ENCODE data around the gene CEACAM16. TPM values are rescaled to one million over a fixed set of nuclear protein-coding genes. Genes with fewer than 3 reads are reported as not detected.

Gene CEACAM16
- total and polyA plus RNA-seq, 9 of the 15 experiments (the other 6 are each of a cell fraction or from before 2014, with no cell fraction given), result not detected

DNA sequence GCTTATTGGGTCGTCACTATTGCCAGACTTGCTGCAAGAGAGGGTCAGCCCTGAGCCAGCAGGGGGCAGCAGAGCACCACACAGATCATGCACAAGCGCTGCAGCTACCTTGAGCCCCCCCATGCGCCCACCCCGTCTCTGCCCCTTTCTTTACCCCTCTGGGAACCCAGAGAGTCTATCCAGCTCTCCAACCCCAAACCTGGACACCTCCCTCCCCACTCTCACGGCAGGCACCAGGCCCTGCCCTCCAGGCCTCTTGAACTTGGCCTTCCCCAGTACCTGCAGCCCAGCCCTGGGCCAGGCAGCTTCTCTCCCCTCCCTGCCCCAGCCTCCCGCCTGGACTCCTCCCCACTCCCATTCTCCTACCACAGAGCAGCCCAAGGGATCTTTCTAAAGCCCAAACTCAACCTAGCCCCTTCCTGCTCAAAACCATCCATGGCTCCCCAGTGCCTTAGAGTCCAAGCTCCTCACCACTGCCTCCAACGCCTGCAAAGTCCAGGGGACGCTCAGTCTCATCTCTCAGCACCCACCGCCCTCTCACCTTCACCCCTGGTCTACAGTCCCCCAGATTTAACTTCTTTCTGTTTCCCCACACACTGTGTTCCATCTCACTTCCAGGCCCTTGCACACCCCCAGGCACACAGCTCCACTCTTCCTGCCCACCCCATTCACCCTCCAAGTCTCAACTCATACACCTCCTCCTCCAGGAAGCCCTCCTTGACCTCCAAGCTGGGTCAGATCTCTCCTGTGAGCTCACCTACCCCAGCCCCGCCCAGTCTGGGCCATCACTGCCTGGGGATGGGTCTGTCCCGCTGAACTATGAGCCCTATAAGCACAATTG is 9.4 kb upstream of the CEACAM16 start (continued):
- peak; percentile 84 for TF ChIP-seq REST (IDR thresholded peaks at IDR 0.05; ENCODE audit: borderline replicate concordance)
- TF ChIP-seq REST (CRISPR knock-in tag; IDR thresholded peaks at IDR 0.05; ENCODE audit: low read depth), result no peak
- TF ChIP-seq TSC22D4 (tag; IDR thresholded peaks at IDR 0.05), result no peak
- TF ChIP-seq NFATC3 (IDR thresholded peaks at IDR 0.05), result no peak
- TF ChIP-seq, protein P1, sequence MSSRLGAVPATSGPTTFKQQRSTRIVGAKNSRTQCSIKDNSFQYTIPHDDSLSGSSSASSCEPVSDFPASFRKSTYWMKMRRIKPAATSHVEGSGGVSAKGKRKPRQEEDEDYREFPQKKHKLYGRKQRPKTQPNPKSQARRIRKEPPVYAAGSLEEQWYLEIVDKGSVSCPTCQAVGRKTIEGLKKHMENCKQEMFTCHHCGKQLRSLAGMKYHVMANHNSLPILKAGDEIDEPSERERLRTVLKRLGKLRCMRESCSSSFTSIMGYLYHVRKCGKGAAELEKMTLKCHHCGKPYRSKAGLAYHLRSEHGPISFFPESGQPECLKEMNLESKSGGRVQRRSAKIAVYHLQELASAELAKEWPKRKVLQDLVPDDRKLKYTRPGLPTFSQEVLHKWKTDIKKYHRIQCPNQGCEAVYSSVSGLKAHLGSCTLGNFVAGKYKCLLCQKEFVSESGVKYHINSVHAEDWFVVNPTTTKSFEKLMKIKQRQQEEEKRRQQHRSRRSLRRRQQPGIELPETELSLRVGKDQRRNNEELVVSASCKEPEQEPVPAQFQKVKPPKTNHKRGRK (tag; IDR thresholded peaks at IDR 0.05), result no peak
- no peak for TF ChIP-seq POLR3G (IDR thresholded peaks at IDR 0.05; ENCODE audit: extremely low read depth, insufficient read length, insufficient replicate concordance)
- TF ChIP-seq NR2F6 (CRISPR knock-in tag; IDR thresholded peaks at IDR 0.05), result no peak
- no peak for TF ChIP-seq ELF1 (tag; IDR thresholded peaks at IDR 0.05)
- no peak for TF ChIP-seq PURB (CRISPR knock-in tag; IDR thresholded peaks at IDR 0.05; ENCODE audit: low read depth)
- TF ChIP-seq KAT8 (IDR thresholded peaks at IDR 0.05; ENCODE audit: low read depth), result no peak
- TF ChIP-seq MED1 (CRISPR knock-in tag; IDR thresholded peaks at IDR 0.05; ENCODE audit: borderline replicate concordance), result no peak
- TF ChIP-seq STAG1 (CRISPR knock-in tag; IDR thresholded peaks at IDR 0.05; ENCODE audit: borderline replicate concordance), result peak; percentile 57; the same call in 1 of the 2 replicates
- no peak for TF ChIP-seq SRSF9 (IDR thresholded peaks at IDR 0.05; ENCODE audit: borderline replicate concordance, low read depth, low read length)
- TF ChIP-seq, protein P2, sequence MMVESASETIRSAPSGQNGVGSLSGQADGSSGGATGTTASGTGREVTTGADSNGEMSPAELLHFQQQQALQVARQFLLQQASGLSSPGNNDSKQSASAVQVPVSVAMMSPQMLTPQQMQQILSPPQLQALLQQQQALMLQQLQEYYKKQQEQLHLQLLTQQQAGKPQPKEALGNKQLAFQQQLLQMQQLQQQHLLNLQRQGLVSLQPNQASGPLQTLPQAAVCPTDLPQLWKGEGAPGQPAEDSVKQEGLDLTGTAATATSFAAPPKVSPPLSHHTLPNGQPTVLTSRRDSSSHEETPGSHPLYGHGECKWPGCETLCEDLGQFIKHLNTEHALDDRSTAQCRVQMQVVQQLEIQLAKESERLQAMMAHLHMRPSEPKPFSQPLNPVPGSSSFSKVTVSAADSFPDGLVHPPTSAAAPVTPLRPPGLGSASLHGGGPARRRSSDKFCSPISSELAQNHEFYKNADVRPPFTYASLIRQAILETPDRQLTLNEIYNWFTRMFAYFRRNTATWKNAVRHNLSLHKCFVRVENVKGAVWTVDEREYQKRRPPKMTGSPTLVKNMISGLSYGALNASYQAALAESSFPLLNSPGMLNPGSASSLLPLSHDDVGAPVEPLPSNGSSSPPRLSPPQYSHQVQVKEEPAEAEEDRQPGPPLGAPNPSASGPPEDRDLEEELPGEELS (CRISPR knock-in tag; IDR thresholded peaks at IDR 0.05; ENCODE audit: borderline replicate concordance), result no peak
- TF ChIP-seq SREBF2 (CRISPR knock-in tag; IDR thresholded peaks at IDR 0.05), result no peak
- no peak for TF ChIP-seq ZBTB8A (IDR thresholded peaks at IDR 0.05; ENCODE audit: partially characterized antibody)
- no peak for TF ChIP-seq HDAC3 (IDR thresholded peaks at IDR 0.05; ENCODE audit: borderline replicate concordance, partially characterized antibody)
